Spleen (tissue), 11 donors: ENCODE results near the gene AGAP3. TPM values are rescaled to one million over a fixed set of nuclear protein-coding genes. Genes with fewer than 3 reads are reported as not detected.

Source experiments
- DNase-seq: peaks from one replicate; pipeline ENCODE4 v3.0.0-alpha.2; 2020
- H3K27ac ChIP-seq, 8 donors: fragments of 200-600 bp; sonication (generic) in 7 of 8; 1 replicate in 4 of 8; 2 replicates in 4 of 8; pipeline versions ENCODE4 v1.5.0 to v1.8.0; 2016 to 2021; ENCODE audit warnings: inconsistent platforms in 4 of 8, mild to moderate bottlenecking in 4 of 8, moderate library complexity in 1 of 8
- H3K27me3 ChIP-seq, 7 donors: fragments of 200-600 bp; sonication (generic) in 6 of 7; replicated peaks in 1 of 7; 1 replicate in 4 of 7; 2 replicates in 3 of 7; pipeline versions ENCODE4 v1.5.0 to v1.8.0; 2016 to 2021; ENCODE audit warnings: inconsistent platforms in 3 of 7, mild to moderate bottlenecking in 1 of 7
- H3K36me3 ChIP-seq, 6 donors: fragments of 200-600 bp; sonication (generic) in 5 of 6; 1 replicate in 4 of 6; 2 replicates in 2 of 6; pipeline versions ENCODE4 v1.5.0 to v1.8.0; 2016 to 2021; ENCODE audit warnings: inconsistent platforms in 2 of 6
- H3K4me1 ChIP-seq, 6 donors: fragments of 200-600 bp; sonication (generic) in 5 of 6; 1 replicate in 3 of 6; 2 replicates in 3 of 6; pipeline versions ENCODE4 v1.5.0 to v1.8.0; 2016 to 2021; ENCODE audit warnings: inconsistent platforms in 3 of 6
- H3K4me3 ChIP-seq, 8 donors: fragments of 200-600 bp; sonication (generic) in 7 of 8; 1 replicate in 4 of 8; 2 replicates in 4 of 8; pipeline versions ENCODE4 v1.5.0 to v1.8.0; 2016 to 2021; ENCODE audit warnings: inconsistent platforms in 4 of 8, mild to moderate bottlenecking in 4 of 8, moderate library complexity in 2 of 8
- H3K9me3 ChIP-seq, 8 donors: fragments of 200-600 bp; sonication (generic) in 7 of 8; 1 replicate in 4 of 8; 2 replicates in 4 of 8; pipeline versions ENCODE4 v1.5.0 to v1.8.0; 2016 to 2021; ENCODE audit warnings: inconsistent platforms in 4 of 8
- CTCF ChIP-seq, 11 experiments: fragments of 200-600 bp in 7 of 11; fragments of 450-650 bp in 4 of 11; sonication (generic) in 4 of 11; IDR thresholded peaks in 8 of 11; conservative IDR thresholded peaks in 3 of 11; 1 replicate in 7 of 11; 2 replicates in 4 of 11; pipeline versions ENCODE4 v1.4.0 to v1.8.0; 2016 to 2021; ENCODE audit warnings: antibody characterized with exemption in 11 of 11, inconsistent platforms in 4 of 11, mild to moderate bottlenecking in 1 of 11
- POLR2A ChIP-seq, 3 donors: fragments of 450-650 bp; IDR thresholded peaks; one replicate each; pipeline ENCODE4 v1.5.1; 2017; ENCODE audit warnings: antibody characterized with exemption in 3 of 3, mild to moderate bottlenecking in 1 of 3
- POLR2AphosphoS5 ChIP-seq, 3 donors: sonication (generic); formaldehyde crosslinking; IDR thresholded peaks; one replicate each; pipeline ENCODE4 v1.5.1; 2017; ENCODE audit warnings: antibody characterized with exemption in 3 of 3
- WGBS, 5 donors: extraction: QIAGEN DNeasy Blood & Tissue Kit in 3 of 5; methylation state at CpG; one replicate each; pipeline versions ENCODE4 v1.1.5 to v1.1.7; 2013 to 2018; 5-methylcytosine and 5-hydroxymethylcytosine counted together
- intact Hi-C: fragments of 100-400 bp; cut with DNase I; formaldehyde crosslinking; loops from one replicate; pipeline ENCODE4 v1.15.0; 2023; ENCODE audit warnings: low total_unique reads
- polyA plus RNA-seq, 3 donors: library from polyadenylated mRNA; stranded (reverse); fragments of 200-250 nt; gene quantifications; one replicate each; pipeline ENCODE4 v1.2.1, GENCODE V29; 2013
- total RNA-seq, 7 donors: library from RNA; depleted of rRNA in 3 of 7; stranded (reverse); fragments of >200 nt in 3 of 7; fragmentation: NEBNext Ultra II Directional in 4 of 7; extraction: Animal tissue kit (Norgen Biotek cat#: 25700) in 4 of 7; gene quantifications; one replicate each; pipeline versions ENCODE4 v1.1.0 to v1.2.1, GENCODE V29; 2016 to 2021
- donor health status: healthy with polysubstance abuse.
- donor health status: DM: no; HTN: no; CAD: no; lungs with moderate emphysema.
- donor health status: DM: no; HTN: no; CAD: no.
- donor health status: Bipolar disorder and iron deficiency.
- donor health status: healthy.
- donor health status: DM: no; HTN: no; CAD: no.
- donor health status: DM: yes; HTN: yes; CAD: no.

The AGAP3 gene
- total and polyA plus RNA-seq, 10 donors = 21.8 to 94.4 (median 72.6) TPM

DNA sequence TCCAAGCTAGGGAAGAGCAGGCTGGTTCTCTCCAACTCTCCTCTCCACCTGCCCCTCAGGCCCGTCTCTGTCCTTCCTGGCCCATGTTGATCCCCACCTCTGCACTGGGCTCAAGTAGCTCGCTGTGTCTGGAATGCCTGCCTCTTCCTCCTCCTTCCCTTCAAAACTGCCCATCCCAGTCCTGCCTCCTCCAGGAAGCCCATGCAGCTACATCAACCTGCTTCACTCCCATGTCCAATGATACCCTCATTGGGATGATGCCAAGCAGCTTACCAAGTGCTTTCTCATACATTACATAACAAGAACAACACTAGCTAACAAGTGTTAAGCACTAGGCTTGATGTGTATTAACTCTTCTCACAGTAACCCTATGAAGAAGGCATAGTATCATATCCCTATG is 92.6 kb downstream of the AGAP3 start:
- no peak overlapping the region for H3K27ac ChIP-seq
- no peaks in the 10 kb centered on the region for H3K36me3 ChIP-seq
- H3K27me3 ChIP-seq = peaks cover 0 to 58% (median 18%) of the 10 kb centered on the region in 7 donors
- no peak for TF ChIP-seq POLR2A (IDR thresholded peaks at IDR 0.05)
- no peak for TF ChIP-seq POLR2AphosphoS5 (IDR thresholded peaks at IDR 0.05)
- TF ChIP-seq CTCF (IDR thresholded peaks at IDR 0.05 in 8 of 11, conservative IDR thresholded peaks at IDR 0.05 in 3 of 11) = no peak
- intact Hi-C loops = no loop called here
- no peak for DNase-seq
- H3K4me3 ChIP-seq = no peak overlapping the region
- no peaks in the 10 kb centered on the region for H3K4me1 ChIP-seq
- WGBS, 5 donors = 64 to 87% (median 77%) methylated on average over 2 of the region's 2 CpGs
- H3K9me3 ChIP-seq = peaks cover 0 to 3% (median 0%) of the 10 kb centered on the region in 8 donors

- Histone ChIP-seq H3K27me3 (peaks cover 0 to 53% (median 15%) of the 10 kb centered on the region in 7 donors), H3K9me3 (peaks cover 0 to 3% (median 0%) of the 10 kb centered on the region in 8 donors), H3K36me3 (no peaks in the 10 kb centered on the region), H3K4me3 (no peak overlapping the region), H3K27ac (no peak overlapping the region), H3K4me1 (no peaks in the 10 kb centered on the region)
- intact Hi-C loops = no loop called here
- no peak for TF ChIP-seq POLR2A (IDR thresholded peaks at IDR 0.05)
- TF ChIP-seq POLR2AphosphoS5 (IDR thresholded peaks at IDR 0.05) = no peak
- TF ChIP-seq CTCF (IDR thresholded peaks at IDR 0.05 in 8 of 11, conservative IDR thresholded peaks at IDR 0.05 in 3 of 11) = no peak
- DNase-seq = no peak
- WGBS, 5 donors = 76 to 86% (median 84%) methylated on average over 8 of the region's 8 CpGs
These were observed 93.1 kb downstream of the AGAP3 start for GRCh38 chr7:151179287-151179860.

DNA sequence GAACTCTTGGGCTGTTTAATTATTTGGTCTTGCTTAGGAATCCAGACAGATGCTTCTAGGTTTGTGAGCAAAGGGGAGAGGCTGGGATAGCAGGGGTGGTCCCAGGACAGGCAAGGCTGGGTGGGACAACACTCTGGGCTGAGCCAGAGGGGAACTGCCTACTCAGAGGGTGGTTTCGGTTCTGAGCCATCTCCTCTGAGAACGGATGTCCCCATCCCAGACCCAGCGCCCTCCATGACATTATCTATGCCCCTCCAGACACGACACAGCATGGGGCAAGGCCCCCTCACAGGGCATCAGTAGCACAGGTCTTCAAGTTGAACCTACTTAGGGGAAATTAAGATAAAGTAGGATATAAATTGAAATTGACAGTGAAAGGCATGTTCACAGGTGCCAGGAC is 93.7 kb downstream of the AGAP3 start:
- Histone ChIP-seq H3K36me3 (no peaks in the 10 kb centered on the region), H3K27ac (no peak overlapping the region), H3K9me3 (no peaks in the 10 kb centered on the region), H3K27me3 (peaks cover 0 to 47% (median 9%) of the 10 kb centered on the region in 7 donors), H3K4me1 (no peaks in the 10 kb centered on the region), H3K4me3 (no peak overlapping the region)
- no peak for TF ChIP-seq POLR2A (IDR thresholded peaks at IDR 0.05)
- no peak for TF ChIP-seq CTCF (IDR thresholded peaks at IDR 0.05 in 8 of 11, conservative IDR thresholded peaks at IDR 0.05 in 3 of 11)
- TF ChIP-seq POLR2AphosphoS5 (IDR thresholded peaks at IDR 0.05) = no peak
- intact Hi-C loops = no loop called here
- 61 to 80% (median 70%) methylated on average over 3 to 4 of the region's 4 CpGs for WGBS, 5 donors
- DNase-seq = no peak

DNA sequence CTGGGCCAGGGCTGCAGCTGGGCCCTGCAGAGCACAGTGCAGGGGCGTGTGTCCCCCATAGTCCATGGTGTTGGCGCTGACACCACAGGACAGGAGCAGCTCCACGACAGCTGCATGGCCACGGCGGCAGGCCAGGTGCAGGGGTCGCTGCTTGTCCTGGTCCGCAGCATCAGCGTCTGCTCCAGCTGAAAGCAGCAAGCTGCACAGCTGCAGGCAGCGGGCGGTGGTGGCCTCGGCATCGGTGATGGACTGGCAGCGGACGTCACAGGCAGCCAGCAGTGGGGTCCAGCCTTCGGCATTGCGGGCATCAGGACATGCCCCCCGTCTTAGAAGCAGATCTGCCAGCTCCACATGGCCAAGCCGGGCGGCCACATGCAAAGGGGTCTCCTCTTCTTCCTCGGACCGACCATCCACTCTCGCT is 94.7 kb downstream of the AGAP3 start:
- DNase-seq = peak; percentile 67
- 84 to 92% (median 88%) methylated on average over 6 to 22 of the region's 22 CpGs for whole genome bisulfite sequencing, 5 donors
- intact Hi-C loops = no loop called here
- Histone ChIP-seq H3K27ac (no peak overlapping the region), H3K36me3 (no peaks in the 10 kb centered on the region), H3K4me3 (no peak overlapping the region), H3K9me3 (no peaks in the 10 kb centered on the region), H3K27me3 (peaks cover 0 to 36% (median 0%) of the 10 kb centered on the region in 7 donors), H3K4me1 (no peaks in the 10 kb centered on the region)
- TF ChIP-seq POLR2AphosphoS5 (IDR thresholded peaks at IDR 0.05) = no peak
- no peak for TF ChIP-seq POLR2A (IDR thresholded peaks at IDR 0.05)
- no peak for TF ChIP-seq CTCF (IDR thresholded peaks at IDR 0.05 in 8 of 11, conservative IDR thresholded peaks at IDR 0.05 in 3 of 11)
